Measurements from ENCODE around the gene PDE8A. TPM values are rescaled to one million over a fixed set of nuclear protein-coding genes. Genes with fewer than 3 reads are reported as not detected.

The PDE8A gene
- total RNA-seq, 2 donors from 2014 or later: 19.2 to 23.2 TPM

DNA sequence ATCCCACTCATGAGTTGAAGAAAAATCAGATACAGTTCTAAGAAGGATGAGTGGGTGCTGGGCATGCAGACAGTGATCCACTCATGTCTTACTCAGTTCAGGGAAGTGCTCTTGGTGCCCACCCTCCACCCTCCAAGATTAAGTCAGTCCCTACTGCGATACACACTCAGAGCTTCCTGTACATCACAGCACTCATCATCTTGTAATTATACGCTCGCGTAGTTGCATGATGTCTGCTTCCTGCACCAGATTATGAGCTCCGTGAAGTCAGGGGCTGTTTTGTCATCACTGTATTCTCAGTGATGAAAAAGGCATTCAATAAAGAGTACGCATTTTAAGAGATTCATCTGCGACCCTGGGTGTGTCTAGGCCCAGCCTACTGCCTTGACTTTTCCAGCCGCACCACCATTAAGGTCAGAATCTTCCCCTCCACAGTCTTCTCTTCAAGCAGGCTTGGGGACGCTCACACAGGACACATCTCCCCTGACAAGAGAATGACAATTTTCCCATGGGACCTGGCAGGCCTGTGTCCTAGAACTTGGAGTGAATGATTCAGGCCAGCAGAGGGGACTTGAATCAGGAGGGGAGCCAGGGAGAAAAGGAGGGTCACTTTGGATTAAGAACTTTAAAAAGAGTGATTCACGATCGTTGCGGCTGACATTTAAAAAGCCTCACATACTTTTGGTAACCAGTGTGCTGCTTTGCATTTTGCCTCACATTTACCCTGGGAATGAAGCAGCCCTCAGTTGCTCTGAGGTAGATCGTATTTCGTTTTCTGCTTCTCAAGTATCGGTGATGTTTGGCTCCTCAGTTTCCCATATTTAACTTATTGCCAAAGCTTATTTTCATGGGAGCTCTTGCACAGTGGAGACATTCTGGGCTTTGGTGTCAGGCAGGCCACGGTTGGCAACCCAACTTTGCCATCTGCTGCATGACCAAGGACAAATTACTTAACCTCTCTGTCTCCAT is 7.9 kb upstream of the PDE8A start:
- TF ChIP-seq, protein P1, sequence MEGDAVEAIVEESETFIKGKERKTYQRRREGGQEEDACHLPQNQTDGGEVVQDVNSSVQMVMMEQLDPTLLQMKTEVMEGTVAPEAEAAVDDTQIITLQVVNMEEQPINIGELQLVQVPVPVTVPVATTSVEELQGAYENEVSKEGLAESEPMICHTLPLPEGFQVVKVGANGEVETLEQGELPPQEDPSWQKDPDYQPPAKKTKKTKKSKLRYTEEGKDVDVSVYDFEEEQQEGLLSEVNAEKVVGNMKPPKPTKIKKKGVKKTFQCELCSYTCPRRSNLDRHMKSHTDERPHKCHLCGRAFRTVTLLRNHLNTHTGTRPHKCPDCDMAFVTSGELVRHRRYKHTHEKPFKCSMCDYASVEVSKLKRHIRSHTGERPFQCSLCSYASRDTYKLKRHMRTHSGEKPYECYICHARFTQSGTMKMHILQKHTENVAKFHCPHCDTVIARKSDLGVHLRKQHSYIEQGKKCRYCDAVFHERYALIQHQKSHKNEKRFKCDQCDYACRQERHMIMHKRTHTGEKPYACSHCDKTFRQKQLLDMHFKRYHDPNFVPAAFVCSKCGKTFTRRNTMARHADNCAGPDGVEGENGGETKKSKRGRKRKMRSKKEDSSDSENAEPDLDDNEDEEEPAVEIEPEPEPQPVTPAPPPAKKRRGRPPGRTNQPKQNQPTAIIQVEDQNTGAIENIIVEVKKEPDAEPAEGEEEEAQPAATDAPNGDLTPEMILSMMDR (IDR thresholded peaks at IDR 0.05): no peak
- no peak for DNase-seq (ENCODE audit: low spot score)
- Histone ChIP-seq H3K27me3 (no peaks in the 10 kb centered on the region), H3K27ac (no peak overlapping the region), H3K4me3 (no peak overlapping the region), H3K9me3 (no peaks in the 10 kb centered on the region), H3K36me3 (no peaks in the 10 kb centered on the region), H3K4me1 (peaks cover 0 to 5% of the 10 kb centered on the region in 2 donors)

DNA sequence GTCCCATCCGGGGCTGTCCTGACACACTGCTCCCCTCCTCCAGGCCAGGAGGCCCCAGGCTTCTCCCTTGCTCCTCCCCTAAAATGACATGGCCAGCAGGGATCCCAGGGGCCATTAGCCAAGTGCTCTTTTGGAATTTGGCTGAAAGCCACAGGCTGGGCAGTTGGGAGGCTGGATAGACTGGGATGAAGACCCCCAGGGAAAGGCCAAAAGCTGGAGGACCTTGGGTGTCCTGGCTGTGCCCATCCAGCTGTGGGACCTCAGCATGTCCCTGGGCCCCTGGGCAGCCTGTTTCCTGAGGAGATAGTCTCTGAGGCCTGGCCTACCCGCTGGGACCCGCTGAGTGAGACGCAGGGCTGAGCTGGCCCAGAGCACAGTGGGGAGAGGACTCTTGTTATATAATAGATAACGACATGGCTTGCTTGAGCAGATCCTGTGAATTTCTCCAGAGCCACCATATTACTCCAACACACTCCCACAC is 5.7 kb upstream of the PDE8A start:
- H3K27ac ChIP-seq: no peak overlapping the region
- H3K4me1 ChIP-seq: peaks cover 0 to 12% of the 10 kb centered on the region in 2 donors
- H3K36me3 ChIP-seq: no peaks in the 10 kb centered on the region
- H3K27me3 ChIP-seq: no peaks in the 10 kb centered on the region
- no peak for DNase-seq (ENCODE audit: low spot score)
- H3K9me3 ChIP-seq: no peaks in the 10 kb centered on the region
- TF ChIP-seq, protein P1 (IDR thresholded peaks at IDR 0.05): no peak
- H3K4me3 ChIP-seq: no peak overlapping the region

DNA sequence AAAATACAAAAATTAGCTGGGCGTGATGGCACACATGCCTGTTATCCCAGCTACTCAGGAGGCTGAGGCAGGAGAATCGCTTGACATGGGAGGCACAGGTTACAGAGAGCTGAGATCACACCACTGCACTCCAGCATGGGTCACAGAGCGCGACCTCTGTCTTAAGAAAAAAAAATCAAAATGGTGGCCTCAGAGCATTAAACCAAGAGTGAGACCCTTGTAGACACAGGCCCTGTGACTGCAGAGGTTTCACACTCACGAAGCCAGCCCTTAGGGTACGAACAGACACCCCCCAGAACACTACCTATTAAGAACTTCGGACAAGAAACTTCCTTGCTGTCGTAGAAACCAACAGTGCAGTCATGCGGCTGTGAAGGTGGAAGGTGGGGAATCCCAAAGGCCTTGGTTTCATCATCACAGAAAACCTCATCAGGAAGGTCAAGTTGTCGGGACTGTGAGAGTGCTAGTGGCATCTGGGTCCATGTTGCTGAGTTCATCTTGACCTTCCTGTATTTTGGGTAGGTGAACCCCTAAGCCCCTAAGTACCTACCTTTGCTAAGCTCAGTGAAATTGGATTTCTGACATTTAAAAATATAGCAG is 4.8 kb upstream of the PDE8A start:
- peaks cover 4 to 12% of the 10 kb centered on the region in 2 donors for H3K4me1 ChIP-seq
- H3K27me3 ChIP-seq: no peaks in the 10 kb centered on the region
- no peak overlapping the region for H3K27ac ChIP-seq
- DNase-seq (ENCODE audit: low spot score): no peak
- H3K4me3 ChIP-seq: no peak overlapping the region
- TF ChIP-seq, protein P1 (IDR thresholded peaks at IDR 0.05): no peak
- no peaks in the 10 kb centered on the region for H3K36me3 ChIP-seq
- H3K9me3 ChIP-seq: no peaks in the 10 kb centered on the region

DNA sequence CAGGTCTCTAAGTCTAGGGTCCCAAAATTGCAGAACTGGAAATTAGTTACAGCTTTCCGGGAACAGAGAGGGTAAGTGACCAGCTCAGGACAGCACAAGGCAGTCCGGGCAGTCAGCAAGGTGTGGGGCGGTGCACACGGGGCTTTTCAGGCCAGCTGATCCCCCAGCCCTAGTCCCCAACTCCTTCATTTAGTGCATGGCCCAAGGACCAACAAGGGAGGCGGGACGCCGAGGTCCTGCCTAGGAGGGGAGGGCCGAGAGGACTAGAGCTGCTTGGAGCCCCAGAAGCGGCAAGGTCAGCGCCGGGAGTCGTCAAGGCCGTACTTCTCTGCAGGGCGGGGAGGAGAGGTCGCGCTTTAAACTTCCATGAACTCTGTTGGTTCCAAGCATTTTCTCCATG is 2.0 kb upstream of the PDE8A start:
- Histone ChIP-seq H3K4me3 (peak overlapping the region; percentile 80 to 85), H3K27ac (peak overlapping the region in 1 of 2 donors; percentile 99), H3K9me3 (no peaks in the 10 kb centered on the region), H3K27me3 (no peaks in the 10 kb centered on the region), H3K36me3 (no peaks in the 10 kb centered on the region), H3K4me1 (peaks cover 7 to 37% of the 10 kb centered on the region in 2 donors)
- TF ChIP-seq, protein P1 (IDR thresholded peaks at IDR 0.05): no peak
- no peak for DNase-seq (ENCODE audit: low spot score)

DNA sequence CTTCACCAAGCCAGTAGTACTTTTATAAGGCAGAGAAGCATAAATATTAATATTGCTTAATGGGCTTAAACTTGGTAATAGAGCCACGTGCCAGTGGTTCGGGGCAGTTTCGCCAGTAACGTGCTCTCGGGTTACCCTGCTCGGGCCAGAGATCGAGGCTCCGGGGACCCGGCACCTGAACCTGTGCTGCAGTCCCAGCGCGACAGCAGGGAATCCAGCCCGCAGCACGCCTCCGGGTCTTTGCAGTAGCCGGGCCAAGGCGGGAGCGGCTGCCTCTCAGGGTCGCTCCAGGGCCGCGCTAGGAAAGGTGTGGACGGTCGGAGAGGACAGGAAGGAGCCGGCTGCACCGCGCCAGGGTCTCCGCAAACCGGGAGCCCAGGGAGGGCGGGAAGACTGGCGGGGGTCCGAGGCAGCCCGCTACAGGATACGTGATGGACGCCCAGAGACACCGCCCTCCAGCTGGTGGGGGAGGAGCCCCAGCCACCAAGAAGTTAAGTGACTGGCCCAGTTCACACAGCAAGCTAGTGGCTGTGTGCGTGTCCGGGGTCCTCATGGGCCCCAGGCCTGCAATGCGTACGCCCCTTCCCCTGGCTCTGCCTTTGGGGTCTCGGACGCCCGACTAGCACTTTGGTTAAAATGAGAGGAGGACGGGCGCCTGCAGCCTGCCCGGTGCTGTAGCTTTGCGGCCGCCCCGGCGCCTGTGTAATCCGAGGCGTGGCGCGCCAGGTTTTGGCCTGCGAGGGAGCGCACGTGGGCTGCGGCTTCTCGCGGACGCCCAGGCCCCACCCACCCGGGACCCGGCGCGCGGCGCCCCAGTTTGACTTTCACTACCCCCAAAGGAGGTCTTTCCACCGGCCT is 1.2 kb upstream of the PDE8A start:
- peaks cover 7 to 44% of the 10 kb centered on the region in 2 donors for H3K4me1 ChIP-seq
- peak overlapping the region; percentile 80 to 85 for H3K4me3 ChIP-seq
- no peaks in the 10 kb centered on the region for H3K27me3 ChIP-seq
- peak overlapping the region; percentile 97 to 99 for H3K27ac ChIP-seq
- H3K9me3 ChIP-seq: no peaks in the 10 kb centered on the region
- TF ChIP-seq, protein P1 (IDR thresholded peaks at IDR 0.05): peak in 1 of 2 donors; percentile 29
- peak; percentile 86 for DNase-seq (ENCODE audit: low spot score)
- no peaks in the 10 kb centered on the region for H3K36me3 ChIP-seq
